GM21723 (cell line): ENCODE measurements around the gene KCNIP4.

ENCODE experiments used
- ATAC-seq: cut with Tn5 transposase; IDR thresholded peaks from one replicate; pipeline ENCODE4 v1.9.1; 2021; ENCODE audit warnings: mild to moderate bottlenecking, moderate library complexity; ENCODE audit not compliant: unreplicated experiment

KCNIP4 gene

DNA sequence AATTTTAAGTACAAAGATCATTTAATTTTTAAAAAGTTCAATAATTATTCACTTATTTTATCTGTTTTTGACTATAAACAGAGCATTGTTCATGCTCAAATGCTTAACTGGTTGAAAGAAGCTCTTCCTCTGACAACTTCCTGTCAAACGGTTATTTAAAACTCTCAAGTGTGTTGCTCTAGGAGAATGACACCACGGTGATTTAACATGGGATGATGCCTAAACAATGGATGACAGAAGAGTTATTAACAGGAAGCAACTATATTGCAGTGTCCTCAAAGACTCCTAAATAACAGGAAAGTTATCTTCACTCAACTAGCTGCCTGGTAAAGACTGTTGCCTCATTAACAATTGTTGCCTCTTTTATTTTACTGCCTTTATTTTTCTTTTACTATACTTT, 738.7 kb downstream of the KCNIP4 start:
- no peak for ATAC-seq

DNA sequence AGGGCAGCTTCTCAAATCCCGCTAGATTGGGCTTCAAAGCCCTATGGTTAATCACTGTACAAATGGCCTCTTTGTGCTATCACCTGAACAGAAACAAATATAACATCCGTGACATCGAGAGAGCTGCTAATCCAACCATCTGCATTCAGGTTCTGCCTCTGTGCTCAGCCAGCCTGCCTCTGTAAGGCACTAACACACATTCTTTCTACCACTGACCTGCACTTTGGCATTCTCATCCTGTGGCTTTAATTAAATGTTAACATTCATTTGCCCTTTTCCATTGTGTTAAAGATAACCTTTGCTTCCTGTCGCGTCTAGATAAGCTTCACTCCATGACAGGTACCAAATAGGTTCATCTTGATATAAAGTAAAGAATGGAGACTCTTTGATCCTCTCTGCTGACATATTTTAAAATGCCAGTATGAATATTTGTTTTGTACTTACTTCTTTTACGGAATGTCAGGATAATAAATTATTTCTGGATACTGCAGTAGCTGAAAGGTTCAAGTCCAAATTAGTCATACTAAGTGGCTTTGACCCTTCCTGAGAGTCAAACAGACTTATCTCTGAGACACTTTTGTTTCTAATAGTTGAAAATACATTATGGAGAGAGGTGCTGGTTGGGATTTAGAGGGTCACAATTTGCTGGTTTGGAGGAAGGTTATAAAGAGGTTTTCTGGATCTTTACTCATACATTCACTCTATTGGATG, 742.6 kb downstream of the KCNIP4 start:
- ATAC-seq: no peak

DNA sequence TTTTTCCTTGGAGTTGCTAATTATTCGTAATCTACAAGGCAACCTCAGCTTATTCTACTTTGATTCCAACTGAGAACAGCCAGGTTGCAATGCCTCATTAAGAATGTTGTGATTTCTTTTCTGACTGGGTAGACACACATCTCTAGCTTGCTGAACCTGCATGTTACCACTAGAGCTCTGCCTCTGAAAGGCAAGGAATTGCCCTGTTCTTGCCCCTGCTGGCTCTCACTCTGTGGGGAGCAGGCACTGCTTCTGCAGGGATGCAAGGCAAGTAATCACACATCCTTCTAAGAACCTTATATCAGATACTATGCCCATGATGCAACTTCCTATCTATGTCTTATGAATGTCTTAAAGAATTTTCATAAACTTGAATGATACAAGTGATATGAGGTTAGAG, 745.2 kb downstream of the KCNIP4 start:
- no peak for ATAC-seq

DNA sequence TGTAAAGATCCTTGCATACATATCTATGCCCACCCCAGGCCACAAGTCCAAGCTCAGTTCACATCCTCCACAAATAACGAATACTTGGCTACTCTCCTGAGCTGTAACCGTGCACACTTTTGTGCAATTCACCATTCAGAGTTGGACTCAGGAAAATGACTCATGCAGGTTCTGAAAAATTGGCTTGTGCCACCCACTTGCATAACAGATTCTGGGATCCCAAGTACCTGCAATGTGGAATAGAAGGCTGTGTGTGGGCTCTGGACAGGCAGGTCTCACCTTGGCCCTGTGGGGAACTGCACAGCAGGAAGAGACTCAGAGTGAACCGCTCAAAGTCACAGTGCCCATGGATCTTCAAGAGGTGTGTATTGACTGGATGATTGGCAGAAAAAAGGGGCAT, 745.6 kb downstream of the KCNIP4 start:
- no peak for ATAC-seq

DNA sequence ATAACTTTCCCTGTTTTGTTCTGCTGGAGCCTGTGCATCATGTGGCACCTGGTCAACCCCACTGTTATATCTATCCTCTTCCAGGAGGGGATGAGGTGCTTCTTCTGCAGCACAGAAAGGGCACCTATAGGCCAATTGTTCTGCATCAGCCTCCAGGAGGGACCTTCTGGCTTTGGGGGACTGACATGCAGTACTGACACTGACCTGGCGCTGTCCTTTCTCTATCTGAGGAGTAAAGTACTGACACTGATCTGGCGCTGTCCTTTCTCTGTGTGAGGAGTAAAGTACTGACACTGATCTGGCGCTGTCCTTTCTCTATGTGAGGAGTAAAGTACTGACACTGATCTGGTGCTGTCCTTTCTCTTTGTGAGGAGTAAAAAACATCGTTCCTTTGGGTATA, 749.9 kb downstream of the KCNIP4 start:
- no peak for ATAC-seq

DNA sequence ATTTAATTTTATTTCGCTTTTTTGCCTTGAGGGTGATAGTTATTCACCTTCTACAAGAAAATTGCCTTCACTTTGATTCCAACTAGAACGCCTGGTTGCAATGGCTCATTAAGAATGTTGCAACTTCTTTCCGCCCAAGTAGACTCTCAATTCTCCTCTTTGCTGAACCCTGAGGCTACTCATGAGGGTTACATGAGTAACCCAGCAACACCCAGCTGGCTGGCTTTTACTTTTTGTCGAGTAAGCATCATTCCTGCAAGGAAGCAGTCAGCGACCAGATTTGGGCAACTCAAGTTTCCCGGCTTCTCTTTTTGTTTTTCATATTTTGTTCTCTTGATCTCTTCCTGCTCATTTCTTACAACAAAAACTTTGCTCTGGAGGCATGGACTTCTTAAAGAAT, 752.9 kb downstream of the KCNIP4 start:
- ATAC-seq: no peak

DNA sequence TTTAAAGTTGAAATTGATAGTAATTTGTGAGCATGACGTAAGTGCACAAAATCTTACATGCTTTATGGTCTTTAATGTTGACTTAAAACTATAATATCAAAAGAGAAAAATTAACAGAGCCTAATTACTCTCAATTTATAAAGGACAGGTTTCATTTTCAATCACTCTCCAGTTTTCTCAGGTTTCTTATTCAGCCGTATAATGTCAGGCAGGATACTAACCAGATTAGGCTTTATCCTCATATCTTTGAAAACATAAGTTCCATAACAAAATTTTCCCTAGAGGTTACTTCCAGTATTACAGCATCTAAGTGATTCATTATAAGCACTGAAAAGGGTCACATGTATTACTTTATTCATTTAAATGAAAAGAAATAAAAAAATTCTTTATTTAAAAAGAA, 756.2 kb downstream of the KCNIP4 start:
- no peak for ATAC-seq

DNA sequence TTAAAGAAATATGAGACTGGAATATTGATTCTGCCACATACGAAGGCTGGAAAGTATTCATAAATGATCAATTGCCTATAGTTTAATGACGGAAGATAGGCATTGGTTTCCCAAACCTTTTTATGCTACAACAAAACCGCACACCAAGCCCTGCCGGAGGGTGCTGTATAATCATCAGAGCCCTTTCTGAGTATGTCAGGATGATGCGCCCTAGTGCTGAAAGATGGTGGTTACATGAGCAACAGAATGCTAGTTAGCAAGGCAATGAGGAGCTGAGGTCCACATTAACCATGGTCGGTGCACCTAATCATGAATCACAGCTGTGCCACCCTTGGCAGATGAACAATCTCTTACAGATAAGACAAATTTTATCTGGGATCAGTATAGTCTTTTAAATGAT, 757.3 kb downstream of the KCNIP4 start:
- ATAC-seq: no peak

DNA sequence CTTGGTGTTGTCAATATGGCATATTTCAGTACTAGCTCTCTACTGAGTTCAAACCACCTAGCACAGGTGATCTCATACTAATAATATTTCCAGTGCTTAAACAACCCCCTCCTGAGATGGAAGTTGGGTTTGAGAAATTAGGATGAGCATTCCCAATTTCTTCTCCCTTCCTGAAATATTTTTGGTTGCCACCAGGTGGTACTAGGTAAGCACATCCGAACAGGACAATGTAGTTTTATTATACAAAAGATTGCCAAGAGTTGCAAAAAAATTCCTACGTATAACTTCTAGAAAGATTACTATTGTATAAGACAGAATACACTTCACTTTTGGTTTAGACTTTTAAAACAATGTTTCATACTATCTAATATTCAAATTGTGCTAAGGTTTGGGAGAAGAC, 763.8 kb downstream of the KCNIP4 start:
- ATAC-seq: no peak

DNA sequence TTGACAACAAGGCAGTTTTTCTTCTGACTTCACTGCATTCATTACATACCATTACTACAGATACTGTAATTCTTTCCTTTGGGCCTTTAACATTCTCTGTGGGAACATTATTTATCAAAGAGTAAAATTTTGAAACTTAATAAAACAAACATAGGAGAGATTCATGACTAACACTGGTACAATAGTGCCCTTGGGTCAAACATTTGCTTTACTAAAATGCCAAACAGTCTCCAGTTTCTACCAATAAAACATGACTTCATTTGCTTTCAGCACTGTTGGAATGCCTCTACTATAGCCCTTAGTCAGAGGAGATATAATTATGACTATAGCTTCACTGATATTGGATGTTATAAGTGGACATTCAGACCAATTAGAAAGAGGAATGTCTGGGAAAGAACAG, 766.9 kb downstream of the KCNIP4 start:
- ATAC-seq: no peak

DNA sequence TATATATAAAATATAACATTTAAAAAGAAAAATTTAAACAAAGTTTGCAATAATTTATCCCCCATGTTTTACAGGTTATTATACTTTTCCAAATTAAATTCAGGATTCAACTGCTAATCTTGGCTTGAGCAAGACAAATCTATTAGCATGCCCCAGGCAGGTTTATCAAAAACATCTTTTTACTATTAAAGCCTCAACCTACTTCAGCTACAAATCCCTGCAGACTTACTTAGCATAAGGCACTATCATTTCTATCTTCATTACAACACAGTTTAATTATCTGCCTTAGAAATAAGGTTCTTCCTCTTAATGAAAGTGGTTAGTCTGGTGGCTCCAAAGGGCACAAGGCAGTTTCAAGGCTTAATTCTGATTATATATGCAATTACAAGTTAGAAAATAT, 770.7 kb downstream of the KCNIP4 start:
- ATAC-seq: no peak

DNA sequence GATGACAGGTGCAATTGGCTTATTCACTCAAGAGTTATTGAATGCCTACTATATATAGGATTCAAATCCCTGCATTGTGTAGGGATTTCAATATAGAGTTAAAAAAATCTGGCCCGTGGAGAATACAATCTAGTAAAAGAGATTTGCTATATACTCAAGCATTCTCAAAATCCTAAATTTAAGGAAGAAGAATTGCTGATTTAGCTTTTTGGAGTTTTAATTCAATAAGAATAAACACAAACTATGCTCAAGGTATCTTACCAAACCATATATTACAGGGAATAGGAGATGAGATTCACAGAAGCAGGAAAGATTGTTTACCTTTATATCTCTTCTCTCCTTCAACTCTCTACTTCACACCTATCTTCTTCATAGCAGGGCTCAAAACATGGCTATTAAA, 771.5 kb downstream of the KCNIP4 start:
- no peak for ATAC-seq

DNA sequence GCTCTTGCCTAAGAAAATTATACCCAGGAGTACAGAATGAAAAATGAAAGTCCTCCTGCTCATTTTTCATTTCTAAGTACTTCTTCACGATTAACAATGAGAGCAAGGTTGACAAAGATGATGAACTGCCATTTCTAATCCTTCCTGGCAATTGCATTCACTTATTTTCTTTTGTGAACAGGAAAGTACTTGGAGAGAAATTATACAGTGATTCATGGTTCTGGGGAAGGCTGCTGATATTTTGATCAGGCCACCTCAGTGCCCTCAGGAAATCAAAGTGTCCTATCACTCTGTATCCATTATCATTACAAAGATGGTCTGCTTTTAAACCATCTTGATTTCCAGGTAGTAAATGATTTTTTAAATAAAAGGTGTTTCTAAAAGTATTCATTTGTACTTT, 780.9 kb downstream of the KCNIP4 start:
- no peak for ATAC-seq

DNA sequence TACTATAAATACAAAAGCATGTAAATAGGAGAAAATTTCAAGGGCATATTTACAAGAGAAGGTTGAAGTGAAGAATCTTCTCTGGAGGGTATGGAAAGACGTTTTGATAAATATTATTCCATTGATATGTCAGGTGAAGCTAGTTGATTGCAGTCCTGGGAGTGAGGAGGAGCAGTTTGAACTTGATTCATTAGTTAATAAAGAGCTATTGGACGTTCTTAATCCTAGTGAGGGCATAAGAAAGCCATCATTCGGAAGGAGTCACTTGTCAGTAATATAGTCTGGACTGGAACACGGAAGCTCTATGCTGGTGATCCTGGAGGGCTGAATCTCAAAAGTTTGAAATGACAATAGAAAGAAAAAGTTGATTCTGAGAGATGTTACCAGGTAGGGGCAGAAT, 793.2 kb downstream of the KCNIP4 start:
- ATAC-seq: no peak

DNA sequence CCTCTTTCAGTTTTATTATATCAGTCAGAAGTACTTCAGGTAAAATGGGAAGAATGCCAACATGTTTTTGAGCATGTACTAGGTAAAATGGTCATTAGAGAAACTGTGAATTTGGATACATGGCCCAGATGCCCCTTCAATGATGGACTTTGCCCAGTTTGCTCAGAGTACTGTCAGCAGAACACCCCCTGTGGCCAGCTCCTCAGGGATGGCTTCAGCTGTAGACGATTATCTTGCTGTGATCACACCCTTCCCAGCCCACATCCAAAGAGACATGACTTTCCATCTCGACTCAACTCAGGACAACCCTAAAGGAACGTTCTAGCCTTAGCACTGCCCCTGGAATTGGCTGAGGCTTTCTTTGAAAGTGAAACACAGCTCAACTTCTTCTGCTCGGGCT, 809.2 kb downstream of the KCNIP4 start:
- no peak for ATAC-seq

DNA sequence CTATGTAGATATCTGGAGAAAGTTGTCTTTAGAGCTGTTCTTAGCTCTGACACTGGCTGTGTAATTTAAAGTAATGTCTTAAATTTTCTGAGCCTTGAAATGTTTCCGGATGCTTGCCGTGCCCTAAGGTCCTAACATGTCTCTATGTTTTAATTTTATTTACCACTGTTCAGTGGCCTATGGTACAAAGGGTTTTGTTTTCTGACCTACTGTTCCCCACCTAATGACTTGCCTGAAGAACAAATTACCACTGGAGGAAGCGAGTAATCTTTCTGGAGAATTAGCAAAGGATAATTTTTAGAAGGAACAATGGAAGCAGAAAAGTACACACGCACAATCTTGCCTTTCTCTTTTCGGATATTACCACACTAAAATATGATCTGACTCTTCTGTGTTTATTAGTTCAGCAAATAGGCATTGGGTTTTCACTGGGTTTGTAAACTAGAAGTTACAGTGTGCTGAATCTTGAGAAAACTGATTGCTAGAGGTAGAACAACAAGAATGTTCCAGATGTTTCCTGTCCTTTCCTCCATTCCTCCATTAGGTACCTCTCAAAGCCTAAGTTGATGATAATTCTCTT, 812.4 kb downstream of the KCNIP4 start:
- ATAC-seq: no peak

DNA sequence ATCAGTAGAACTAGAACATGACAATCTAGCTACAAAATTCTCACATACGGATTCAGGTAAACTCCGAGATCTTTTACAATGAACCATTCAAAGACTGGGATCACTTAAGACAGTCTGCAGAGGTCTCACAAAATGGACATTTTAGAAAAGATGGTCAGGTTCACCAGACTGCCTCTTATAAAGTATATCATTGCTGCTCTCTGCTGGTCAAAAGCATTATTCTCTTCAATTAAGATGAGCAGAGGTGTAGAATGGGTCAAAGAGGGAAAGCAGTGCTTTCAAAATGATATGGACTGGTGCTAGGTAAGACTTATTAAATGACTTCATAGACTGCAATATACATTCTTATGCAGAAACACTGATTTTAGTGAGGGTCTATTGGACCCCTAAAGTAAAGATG, 813.6 kb downstream of the KCNIP4 start:
- no peak for ATAC-seq

DNA sequence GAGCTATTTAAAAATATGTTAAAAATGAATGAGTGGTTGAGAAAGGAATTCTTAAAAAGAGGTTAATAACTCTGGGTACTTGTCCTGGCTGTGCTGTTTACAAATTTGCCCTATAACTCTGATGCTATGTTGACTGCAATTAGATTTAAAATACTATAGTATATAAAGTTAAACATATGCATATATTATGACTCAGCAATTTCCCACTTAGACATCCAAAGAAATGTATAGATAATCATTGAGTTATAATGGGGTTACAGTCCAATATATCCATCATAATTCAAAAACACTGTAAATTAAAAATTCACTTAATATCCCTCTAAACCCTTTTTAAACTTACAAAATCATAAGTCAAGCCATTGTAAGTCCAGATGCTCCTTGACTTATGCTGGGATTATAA, 818.0 kb downstream of the KCNIP4 start:
- ATAC-seq: no peak

DNA sequence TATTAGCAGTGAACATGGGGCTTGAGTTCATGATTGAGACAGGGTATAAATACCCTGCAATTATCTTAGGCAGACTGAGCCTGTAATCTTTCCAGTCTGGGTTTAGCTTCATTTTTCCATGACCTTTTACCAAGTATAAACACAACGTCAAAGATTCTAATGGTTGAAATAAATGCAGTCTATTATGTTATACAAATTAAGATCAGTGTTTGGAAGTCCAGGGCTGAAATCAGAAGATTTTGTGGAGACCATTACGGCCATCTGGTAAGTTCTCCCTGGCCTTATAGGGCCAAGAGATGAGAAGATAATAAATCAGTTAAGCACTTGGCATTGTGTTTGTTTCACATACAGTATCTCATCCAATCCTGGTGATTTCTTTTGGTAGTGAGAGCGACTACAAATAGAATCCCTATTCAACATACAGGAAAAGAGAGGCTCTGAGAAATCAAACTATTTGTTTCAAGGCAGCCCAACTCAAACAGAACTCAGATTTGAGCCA, 822.5 kb downstream of the KCNIP4 start:
- ATAC-seq: no peak

DNA sequence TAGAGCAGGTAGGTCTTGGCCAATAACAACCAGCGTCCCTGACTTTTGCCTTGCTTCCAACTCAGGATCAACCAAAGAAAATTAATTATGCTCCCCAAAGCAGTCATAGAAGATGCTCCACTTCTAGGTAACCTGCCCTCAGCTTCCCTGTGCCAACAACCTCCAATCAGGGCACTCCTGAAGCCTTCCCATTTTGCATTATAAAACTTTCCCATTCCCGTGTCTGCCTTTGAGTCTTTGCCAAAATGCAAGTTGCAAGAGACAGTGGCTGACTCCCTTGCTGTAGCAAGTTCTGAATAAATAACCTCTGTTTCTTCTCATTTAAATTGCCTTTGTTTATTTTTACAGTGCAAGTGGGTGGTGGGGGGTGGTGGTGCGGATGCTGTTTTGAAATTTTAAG, 830.3 kb downstream of the KCNIP4 start:
- no peak for ATAC-seq

DNA sequence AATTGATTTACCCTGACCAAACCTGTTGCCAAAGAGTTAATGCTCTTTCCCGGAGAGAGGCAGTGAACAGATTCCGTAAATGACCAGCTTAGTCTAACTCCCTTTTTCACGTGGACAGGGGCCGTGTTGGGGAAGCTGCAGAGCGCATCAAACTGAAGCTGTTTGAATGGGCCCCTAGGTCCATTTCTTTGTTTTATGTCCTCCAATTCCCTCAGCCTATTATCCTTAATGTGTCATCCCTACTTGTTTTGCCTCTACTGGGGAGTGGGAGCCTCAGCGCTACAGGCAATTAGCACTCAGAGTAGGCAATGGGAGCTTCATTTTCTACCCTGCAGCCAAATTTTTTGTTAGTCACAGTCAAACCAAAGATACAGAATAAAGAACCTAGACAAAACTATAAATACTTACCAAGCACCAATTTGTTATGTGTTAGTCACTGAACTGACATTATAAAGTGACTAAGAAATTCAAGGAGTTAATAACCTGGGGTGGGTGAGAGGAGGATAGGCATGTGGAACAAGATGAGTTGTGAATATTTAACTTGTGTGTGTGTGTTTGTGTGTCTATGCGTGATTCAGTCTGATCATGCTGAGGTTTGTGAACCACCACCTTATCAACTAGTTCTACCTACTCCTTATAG, 830.9 kb downstream of the KCNIP4 start:
- no peak for ATAC-seq

DNA sequence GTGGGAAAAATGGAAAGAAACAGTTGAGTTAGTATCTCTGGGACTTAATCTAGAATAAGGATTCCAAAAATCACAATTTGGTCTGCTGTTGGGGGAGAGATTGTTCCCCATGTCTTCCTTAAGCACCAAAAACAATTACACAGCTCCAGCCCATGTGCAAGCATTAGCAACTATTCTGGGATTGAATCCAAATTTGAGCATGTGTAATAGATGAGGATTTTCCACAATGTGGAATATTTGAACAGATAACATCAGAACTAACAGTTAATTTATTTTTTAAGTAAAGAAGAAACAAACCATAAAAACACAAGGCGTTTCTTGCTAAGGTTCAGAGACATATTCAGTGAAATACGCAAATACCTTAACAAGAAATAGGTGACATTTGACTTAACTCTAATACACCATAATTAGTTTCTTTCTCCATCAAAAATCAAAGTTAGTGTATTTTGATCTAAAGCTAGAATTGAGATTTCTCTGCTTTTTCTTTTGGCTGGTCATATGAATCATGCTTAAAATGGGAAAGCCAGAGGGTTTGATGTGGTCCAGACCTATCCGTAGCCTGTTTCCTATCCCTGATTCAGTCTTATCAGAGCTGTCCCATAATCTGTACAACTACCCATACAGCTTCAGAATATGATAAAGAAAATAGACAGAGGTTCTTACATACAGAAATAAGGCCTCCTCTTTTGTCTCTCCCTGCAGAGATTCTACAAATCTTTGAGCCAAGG, 834.9 kb downstream of the KCNIP4 start:
- ATAC-seq: no peak
